ENCODE data around the gene EFEMP1.

GRCh38 chr2:55848096-55848495 is 75.5 kb downstream of the EFEMP1 start:
- TF ChIP-seq GATA3 (IDR thresholded peaks at IDR 0.05; ENCODE audit: low read depth, low read length) (no peak), GATA2 (IDR thresholded peaks at IDR 0.05; ENCODE audit: low read depth, low read length) (no peak)
